Subcutaneous abdominal adipose tissue (tissue), 5 donors: ENCODE results near the gene CALCB.
"Not testable (repeated sequence)": the region's sequence is repeated elsewhere in the genome, so short reads cannot be mapped to it uniquely, and the experiment has no call there.

Experiments used
- H3K27ac ChIP-seq: one replicate; pipeline ENCODE4 v1.7.0; 2013; ENCODE audit warnings: low read depth, mild to moderate bottlenecking, inconsistent platforms, low read length, moderate library complexity
- H3K27me3 ChIP-seq, 5 donors: one replicate each; pipeline ENCODE4 v1.7.0; 2013; ENCODE audit warnings: low read length in 5 of 5, inconsistent platforms in 1 of 5; ENCODE audit not compliant: control insufficient read depth in 5 of 5, insufficient read depth in 4 of 5
- H3K36me3 ChIP-seq, 5 donors: one replicate each; pipeline ENCODE4 v1.7.0; 2013; ENCODE audit warnings: low read length in 5 of 5; ENCODE audit not compliant: control insufficient read depth in 5 of 5, insufficient read depth in 5 of 5
- H3K4me1 ChIP-seq, 5 donors: one replicate each; pipeline ENCODE4 v1.7.0; 2013; ENCODE audit warnings: low read length in 5 of 5, mild to moderate bottlenecking in 3 of 5, moderate library complexity in 1 of 5; ENCODE audit not compliant: control insufficient read depth in 5 of 5, insufficient read depth in 5 of 5
- H3K4me3 ChIP-seq, 5 donors: one replicate each; pipeline ENCODE4 v1.7.0; 2013; ENCODE audit warnings: low read length in 5 of 5, low read depth in 1 of 5
- H3K9ac ChIP-seq, 5 donors: one replicate each; pipeline ENCODE4 v1.7.0; 2013; ENCODE audit warnings: low read length in 5 of 5, mild to moderate bottlenecking in 4 of 5, moderate library complexity in 3 of 5
- H3K9me3 ChIP-seq, 5 donors: one replicate each; pipeline ENCODE4 v1.7.0; 2013; ENCODE audit warnings: low read length in 5 of 5; ENCODE audit not compliant: control insufficient read depth in 5 of 5
- donor health status: healthy.
- donor health status: healthy.
- donor health status: healthy.
- donor health status: healthy.
- donor health status: healthy.

The CALCB gene

GRCh38 chr11:15046673-15047072 is 26.7 kb upstream of the CALCB start:
- not testable (repeated sequence) for H3K9ac ChIP-seq, H3K4me3 ChIP-seq, H3K9me3 ChIP-seq, H3K4me1 ChIP-seq, H3K27ac ChIP-seq, H3K27me3 ChIP-seq, H3K36me3 ChIP-seq

DNA sequence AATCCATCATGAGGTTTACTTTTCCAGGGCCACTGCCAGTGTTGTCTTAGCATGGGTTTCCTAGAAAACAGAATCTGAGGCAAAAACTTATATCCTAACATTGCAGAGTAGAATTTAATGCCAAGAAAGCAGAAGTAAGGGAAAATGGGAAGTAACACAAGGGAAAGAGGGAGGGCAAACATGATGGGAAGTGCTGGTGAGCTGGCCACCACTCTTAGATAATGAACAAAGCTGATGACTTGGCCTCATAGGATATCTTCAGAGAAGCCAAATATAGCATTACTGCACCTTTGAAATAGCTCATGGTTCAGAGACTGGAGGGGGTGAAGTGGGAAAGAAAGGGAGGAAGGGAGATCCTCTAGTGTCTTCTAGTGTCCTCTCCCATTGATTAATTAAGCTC is 24.8 kb upstream of the CALCB start:
- no peak overlapping the region for H3K27ac ChIP-seq
- no peak overlapping the region for H3K9ac ChIP-seq
- H3K27me3 ChIP-seq, result no peaks in the 10 kb centered on the region
- H3K9me3 ChIP-seq, result peaks cover 0 to 6% (median 0%) of the 10 kb centered on the region in 5 donors
- H3K4me3 ChIP-seq, result no peak overlapping the region
- no peaks in the 10 kb centered on the region for H3K4me1 ChIP-seq
- no peaks in the 10 kb centered on the region for H3K36me3 ChIP-seq

- Histone ChIP-seq H3K9ac (no peak overlapping the region), H3K9me3 (peaks cover 0 to 6% (median 0%) of the 10 kb centered on the region in 5 donors), H3K36me3 (no peaks in the 10 kb centered on the region), H3K4me1 (no peaks in the 10 kb centered on the region), H3K27ac (no peak overlapping the region), H3K4me3 (no peak overlapping the region), H3K27me3 (no peaks in the 10 kb centered on the region)
These were observed 20.2 kb upstream of the CALCB start for GRCh38 chr11:15053191-15053685.

GRCh38 chr11:15055620-15056356 is 17.6 kb upstream of the CALCB start:
- H3K9me3 ChIP-seq, result no peaks in the 10 kb centered on the region
- H3K4me3 ChIP-seq, result no peak overlapping the region
- H3K27ac ChIP-seq, result no peak overlapping the region
- H3K36me3 ChIP-seq, result no peaks in the 10 kb centered on the region
- no peak overlapping the region for H3K9ac ChIP-seq
- H3K4me1 ChIP-seq, result no peaks in the 10 kb centered on the region
- no peaks in the 10 kb centered on the region for H3K27me3 ChIP-seq

- Histone ChIP-seq H3K9ac (no peak overlapping the region), H3K36me3 (no peaks in the 10 kb centered on the region), H3K4me3 (no peak overlapping the region), H3K4me1 (no peaks in the 10 kb centered on the region), H3K27ac (no peak overlapping the region), H3K9me3 (no peaks in the 10 kb centered on the region), H3K27me3 (no peaks in the 10 kb centered on the region)
These were observed 16.1 kb upstream of the CALCB start for GRCh38 chr11:15057329-15057728.

DNA sequence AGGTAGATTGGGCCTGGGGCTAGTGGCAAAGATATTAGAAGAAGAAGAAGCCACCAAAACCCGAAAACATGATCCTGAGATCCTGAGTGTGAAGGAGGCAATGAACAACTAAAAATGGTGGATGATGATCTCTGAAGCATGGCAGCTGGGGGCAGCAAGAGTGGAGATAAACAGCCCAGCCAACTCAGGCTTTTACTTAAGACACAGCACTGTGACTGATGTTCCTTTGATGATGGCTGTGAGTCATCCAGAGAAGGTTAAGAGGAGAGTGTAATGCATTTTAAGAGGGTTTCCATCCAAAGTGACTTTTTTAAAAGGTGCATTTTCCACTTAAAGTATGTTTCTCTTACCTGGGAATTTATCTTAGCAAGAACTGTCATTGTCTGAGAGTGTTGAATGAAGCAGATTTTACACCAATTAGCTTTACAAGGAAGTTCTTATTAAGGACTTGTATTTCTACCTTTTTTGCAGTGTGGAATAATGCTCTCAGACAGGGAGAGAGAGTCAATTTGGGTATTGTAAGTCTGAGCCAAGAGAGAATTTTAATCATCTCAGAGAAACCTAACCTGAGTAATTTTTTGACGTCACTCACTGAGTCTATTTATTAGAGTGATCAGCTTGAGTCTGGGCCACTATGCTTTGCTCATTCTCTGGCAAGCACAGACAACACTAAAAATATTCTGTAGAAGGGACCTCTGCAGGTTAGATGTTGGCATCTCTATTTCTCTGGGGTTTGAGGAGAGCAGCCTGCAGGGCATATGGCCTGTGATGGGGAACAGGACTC is 14.1 kb upstream of the CALCB start:
- H3K36me3 ChIP-seq, result no peaks in the 10 kb centered on the region
- H3K9me3 ChIP-seq, result peaks cover 0 to 2% (median 0%) of the 10 kb centered on the region in 5 donors
- no peak overlapping the region for H3K9ac ChIP-seq
- no peaks in the 10 kb centered on the region for H3K4me1 ChIP-seq
- H3K27ac ChIP-seq, result no peak overlapping the region
- H3K27me3 ChIP-seq, result no peaks in the 10 kb centered on the region
- no peak overlapping the region for H3K4me3 ChIP-seq

DNA sequence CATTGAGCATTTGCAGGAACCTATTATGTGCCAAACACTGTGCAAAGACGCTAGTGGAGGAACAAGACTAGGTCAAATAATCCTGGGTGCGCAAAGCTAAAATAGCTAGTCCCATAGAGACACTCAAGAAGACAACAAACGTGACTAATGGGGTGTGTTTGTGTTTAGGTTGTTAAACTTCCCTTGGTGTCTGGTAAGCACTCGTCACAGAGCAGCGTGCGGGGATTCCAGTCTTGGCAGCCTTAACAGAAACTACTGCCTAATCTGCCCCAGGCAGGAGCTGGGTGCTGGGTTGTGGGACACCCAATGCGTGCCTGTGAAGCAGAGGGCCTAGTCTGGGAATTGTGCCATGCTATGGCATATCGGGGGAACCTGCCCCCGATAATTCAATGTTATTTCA is 10.8 kb upstream of the CALCB start:
- Histone ChIP-seq H3K27me3 (no peaks in the 10 kb centered on the region), H3K36me3 (no peaks in the 10 kb centered on the region), H3K9me3 (peaks cover 0 to 2% (median 0%) of the 10 kb centered on the region in 5 donors), H3K4me3 (no peak overlapping the region), H3K9ac (no peak overlapping the region), H3K4me1 (no peaks in the 10 kb centered on the region), H3K27ac (no peak overlapping the region)

- H3K27me3 ChIP-seq, result peaks cover 22 to 32% (median 26%) of the 10 kb centered on the region in 5 donors
- peaks cover 0 to 18% (median 17%) of the 10 kb centered on the region in 5 donors for H3K4me1 ChIP-seq
- not testable (repeated sequence) for H3K36me3 ChIP-seq, H3K4me3 ChIP-seq, H3K9ac ChIP-seq, H3K9me3 ChIP-seq, H3K27ac ChIP-seq
These were observed 3.6 kb upstream of the CALCB start for GRCh38 chr11:15069751-15070150.

- Histone ChIP-seq H3K36me3 (no peaks in the 10 kb centered on the region), H3K27me3 (peaks cover 29 to 36% (median 33%) of the 10 kb centered on the region in 5 donors)
These were observed 1.7 kb upstream of the CALCB start for GRCh38 chr11:15071556-15072255.

More at GRCh38 chr11:15071556-15072255, 1.7 kb upstream of the CALCB start:
- H3K9me3 ChIP-seq, result peaks cover 0 to 10% (median 0%) of the 10 kb centered on the region in 5 donors
- H3K9ac ChIP-seq, result no peak overlapping the region
- H3K27ac ChIP-seq, result no peak overlapping the region
- H3K4me3 ChIP-seq, result no peak overlapping the region
- H3K4me1 ChIP-seq, result peaks cover 0 to 20% (median 19%) of the 10 kb centered on the region in 5 donors
